ENCODE data around the gene PTPRT. TPM values are rescaled to one million over a fixed set of nuclear protein-coding genes. Genes with fewer than 3 reads are reported as not detected.

PTPRT gene
- total RNA-seq, 1 donor = not detected

DNA sequence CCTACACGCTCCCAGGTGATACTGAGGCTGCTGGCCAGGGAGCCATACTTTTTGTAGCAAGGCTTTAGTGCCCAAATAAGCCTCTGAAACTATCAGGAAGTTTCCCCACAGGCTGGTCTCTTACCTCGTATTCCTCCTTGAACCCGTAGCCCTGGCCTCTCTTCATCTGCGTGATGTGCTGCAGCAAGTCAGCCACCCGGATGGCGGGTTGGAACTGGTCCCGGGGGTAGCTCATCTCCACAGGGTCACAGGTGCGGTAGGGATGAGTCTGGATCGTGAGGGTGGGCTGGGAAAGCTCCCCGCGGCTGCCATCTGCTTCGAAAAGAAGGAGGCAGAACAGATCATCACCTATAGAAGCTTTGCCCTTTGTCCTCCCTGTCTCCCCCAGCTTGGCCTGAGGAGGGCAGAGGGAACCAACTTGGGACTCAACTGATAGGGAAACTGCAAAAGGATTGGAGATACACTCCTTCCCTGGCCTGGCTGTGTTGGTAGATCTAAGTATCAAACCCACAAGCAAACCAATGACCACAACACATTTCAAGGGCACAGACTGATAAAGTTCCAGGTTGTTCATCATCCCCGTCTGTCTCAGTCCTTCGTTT is 1028.4 kb downstream of the PTPRT start:
- no peak overlapping the region for H3K4me3 ChIP-seq (ENCODE audit: low read depth, low read length)
- DNase-seq (ENCODE audit: low read depth) = no peak
- TF ChIP-seq, protein P1, sequence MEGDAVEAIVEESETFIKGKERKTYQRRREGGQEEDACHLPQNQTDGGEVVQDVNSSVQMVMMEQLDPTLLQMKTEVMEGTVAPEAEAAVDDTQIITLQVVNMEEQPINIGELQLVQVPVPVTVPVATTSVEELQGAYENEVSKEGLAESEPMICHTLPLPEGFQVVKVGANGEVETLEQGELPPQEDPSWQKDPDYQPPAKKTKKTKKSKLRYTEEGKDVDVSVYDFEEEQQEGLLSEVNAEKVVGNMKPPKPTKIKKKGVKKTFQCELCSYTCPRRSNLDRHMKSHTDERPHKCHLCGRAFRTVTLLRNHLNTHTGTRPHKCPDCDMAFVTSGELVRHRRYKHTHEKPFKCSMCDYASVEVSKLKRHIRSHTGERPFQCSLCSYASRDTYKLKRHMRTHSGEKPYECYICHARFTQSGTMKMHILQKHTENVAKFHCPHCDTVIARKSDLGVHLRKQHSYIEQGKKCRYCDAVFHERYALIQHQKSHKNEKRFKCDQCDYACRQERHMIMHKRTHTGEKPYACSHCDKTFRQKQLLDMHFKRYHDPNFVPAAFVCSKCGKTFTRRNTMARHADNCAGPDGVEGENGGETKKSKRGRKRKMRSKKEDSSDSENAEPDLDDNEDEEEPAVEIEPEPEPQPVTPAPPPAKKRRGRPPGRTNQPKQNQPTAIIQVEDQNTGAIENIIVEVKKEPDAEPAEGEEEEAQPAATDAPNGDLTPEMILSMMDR (IDR thresholded peaks at IDR 0.05; ENCODE audit: insufficient read depth, low read depth, low read length) = no peak

DNA sequence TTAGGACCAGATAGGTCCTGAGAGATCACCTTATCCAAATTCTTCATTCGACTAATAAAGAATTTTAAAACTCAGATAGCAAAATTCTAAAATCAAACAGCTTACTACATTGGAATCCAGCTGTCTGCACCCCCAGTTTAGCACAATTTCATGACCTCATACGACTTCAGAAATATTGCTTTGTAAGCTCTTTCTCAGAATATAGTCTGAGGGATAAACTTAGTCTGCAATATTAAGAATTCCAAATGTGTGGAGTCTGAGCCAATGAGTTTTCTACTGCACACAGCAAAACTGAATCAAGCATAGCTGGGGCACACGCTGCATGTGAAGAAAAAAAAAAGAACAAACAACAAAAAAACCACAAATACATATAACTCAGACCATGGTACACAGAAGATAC is 1029.9 kb downstream of the PTPRT start:
- H3K4me3 ChIP-seq (ENCODE audit: low read depth, low read length) = no peak overlapping the region
- no peak for DNase-seq (ENCODE audit: low read depth)
- TF ChIP-seq, protein P1 (IDR thresholded peaks at IDR 0.05; ENCODE audit: insufficient read depth, low read depth, low read length) = no peak

DNA sequence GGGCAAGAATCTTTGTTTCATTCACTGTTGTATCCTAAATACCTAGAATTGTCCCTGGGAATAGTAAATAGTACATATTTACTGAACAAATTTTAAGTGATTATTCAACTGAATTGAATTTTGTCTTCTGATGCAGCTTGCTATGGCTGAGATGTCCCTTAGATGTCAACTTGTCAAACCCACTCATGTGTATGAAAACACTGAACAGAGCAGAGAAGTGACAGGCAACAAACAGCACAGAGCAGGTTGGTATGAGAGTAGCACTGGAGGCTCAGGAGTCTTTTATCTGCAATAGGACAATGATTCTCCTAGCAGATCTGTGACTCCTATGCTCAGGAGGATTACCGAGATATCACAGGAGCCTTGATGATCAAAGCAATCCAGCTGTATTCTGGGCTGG is 1031.4 kb downstream of the PTPRT start:
- DNase-seq (ENCODE audit: low read depth) = no peak
- H3K4me3 ChIP-seq (ENCODE audit: low read depth, low read length) = no peak overlapping the region
- TF ChIP-seq, protein P1 (IDR thresholded peaks at IDR 0.05; ENCODE audit: insufficient read depth, low read depth, low read length) = no peak

DNA sequence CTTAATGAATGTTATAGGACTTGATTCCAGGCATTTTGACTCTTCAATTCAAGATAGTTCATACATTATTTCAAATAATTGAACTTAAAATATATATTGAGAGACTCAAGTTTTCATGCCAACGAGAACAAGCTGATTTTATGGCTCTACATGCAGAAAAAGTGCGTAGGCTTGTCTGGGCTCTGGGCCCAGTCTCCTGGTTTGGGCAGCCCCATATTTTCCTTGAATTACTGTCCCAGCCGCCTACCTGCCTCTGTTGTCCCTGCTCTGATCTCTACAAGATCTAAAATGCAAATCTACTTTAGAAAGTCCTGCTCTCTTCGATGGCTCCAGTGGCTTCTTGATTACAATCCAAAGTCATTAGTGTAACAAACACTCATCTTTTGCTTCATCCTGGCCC is 1034.1 kb downstream of the PTPRT start:
- H3K4me3 ChIP-seq (ENCODE audit: low read depth, low read length) = no peak overlapping the region
- no peak for DNase-seq (ENCODE audit: low read depth)
- TF ChIP-seq, protein P1 (IDR thresholded peaks at IDR 0.05; ENCODE audit: insufficient read depth, low read depth, low read length) = no peak

DNA sequence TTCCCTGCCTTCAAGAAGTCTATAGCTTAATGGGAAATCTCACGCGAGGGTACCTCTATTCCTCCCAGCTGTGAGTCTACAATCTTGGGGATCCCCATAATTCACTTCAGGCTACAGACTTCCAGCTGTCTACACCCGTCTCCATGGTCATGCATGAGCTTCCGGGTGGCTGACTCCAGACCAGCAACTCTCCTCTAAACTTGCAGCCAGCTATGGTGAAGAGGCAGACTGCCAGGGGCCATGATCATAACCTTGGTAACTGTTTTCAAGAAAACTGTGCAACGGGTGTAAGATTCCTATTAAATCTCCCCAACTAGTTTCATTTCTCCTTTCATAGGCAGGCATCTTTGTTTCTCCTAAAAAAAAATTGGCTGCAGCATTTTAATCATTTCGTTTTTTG is 1037.1 kb downstream of the PTPRT start:
- no peak overlapping the region for H3K4me3 ChIP-seq (ENCODE audit: low read depth, low read length)
- DNase-seq (ENCODE audit: low read depth) = no peak
- TF ChIP-seq, protein P1 (IDR thresholded peaks at IDR 0.05; ENCODE audit: insufficient read depth, low read depth, low read length) = no peak

DNA sequence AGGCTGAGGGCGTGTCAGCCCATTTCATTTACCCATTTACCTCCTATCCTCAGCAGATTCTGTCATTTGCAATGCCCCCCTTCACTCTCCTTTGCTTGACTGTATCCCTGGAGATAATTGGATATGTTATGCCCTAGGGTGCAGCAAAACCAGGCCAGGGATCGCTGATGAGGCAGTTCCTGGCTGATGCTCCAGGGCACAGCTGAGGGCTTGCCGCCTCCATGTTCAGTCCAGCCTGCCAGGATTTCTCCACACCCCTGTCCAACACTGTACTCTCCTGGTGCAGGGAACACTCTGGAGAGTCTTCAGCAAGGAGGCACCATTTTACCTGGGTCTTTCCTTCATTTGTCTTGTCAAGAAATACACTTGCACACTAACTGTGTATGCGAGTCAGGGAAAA is 1039.5 kb downstream of the PTPRT start:
- no peak for DNase-seq (ENCODE audit: low read depth)
- no peak overlapping the region for H3K4me3 ChIP-seq (ENCODE audit: low read depth, low read length)
- TF ChIP-seq, protein P1 (IDR thresholded peaks at IDR 0.05; ENCODE audit: insufficient read depth, low read depth, low read length) = no peak

DNA sequence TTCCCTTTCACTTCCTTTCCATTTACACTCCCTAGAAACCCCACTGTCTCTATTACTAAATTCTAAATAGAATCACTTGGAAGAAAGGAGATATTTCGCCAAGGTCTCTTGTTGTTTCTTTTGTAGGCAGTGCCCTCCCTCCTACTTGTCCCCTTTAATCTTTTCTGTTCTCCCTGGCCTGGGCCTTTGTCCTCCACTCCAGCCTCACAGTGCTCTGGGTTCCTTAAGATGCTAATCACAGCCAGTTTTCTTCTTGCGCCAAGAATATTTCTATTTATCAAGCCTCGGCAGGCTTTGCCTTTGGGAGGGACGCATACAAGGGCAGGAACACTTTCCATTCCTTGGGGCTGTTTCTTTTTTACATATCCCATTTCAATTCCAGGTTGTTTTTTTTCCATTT is 1051.0 kb downstream of the PTPRT start:
- no peak for DNase-seq (ENCODE audit: low read depth)
- no peak overlapping the region for H3K4me3 ChIP-seq (ENCODE audit: low read depth, low read length)
- TF ChIP-seq, protein P1 (IDR thresholded peaks at IDR 0.05; ENCODE audit: insufficient read depth, low read depth, low read length) = no peak
